ENCODE data around the gene PRR18.

- TF ChIP-seq, protein P1, sequence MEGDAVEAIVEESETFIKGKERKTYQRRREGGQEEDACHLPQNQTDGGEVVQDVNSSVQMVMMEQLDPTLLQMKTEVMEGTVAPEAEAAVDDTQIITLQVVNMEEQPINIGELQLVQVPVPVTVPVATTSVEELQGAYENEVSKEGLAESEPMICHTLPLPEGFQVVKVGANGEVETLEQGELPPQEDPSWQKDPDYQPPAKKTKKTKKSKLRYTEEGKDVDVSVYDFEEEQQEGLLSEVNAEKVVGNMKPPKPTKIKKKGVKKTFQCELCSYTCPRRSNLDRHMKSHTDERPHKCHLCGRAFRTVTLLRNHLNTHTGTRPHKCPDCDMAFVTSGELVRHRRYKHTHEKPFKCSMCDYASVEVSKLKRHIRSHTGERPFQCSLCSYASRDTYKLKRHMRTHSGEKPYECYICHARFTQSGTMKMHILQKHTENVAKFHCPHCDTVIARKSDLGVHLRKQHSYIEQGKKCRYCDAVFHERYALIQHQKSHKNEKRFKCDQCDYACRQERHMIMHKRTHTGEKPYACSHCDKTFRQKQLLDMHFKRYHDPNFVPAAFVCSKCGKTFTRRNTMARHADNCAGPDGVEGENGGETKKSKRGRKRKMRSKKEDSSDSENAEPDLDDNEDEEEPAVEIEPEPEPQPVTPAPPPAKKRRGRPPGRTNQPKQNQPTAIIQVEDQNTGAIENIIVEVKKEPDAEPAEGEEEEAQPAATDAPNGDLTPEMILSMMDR (IDR thresholded peaks at IDR 0.05; ENCODE audit: insufficient read depth, low read depth, low read length): no peak
- TF ChIP-seq EZH2 (IDR thresholded peaks at IDR 0.05; ENCODE audit: insufficient read depth, low read length): no peak
Observed at GRCh38 chr6:166346965-166347364, 38.8 kb upstream of the PRR18 start.

Data from astrocyte (in vitro differentiated cells and primary cell).